Upper lobe of right lung (tissue), 1 donor: ENCODE measurements around the gene TMEM126B. TPM values are rescaled to one million over a fixed set of nuclear protein-coding genes. Genes with fewer than 3 reads are reported as not detected.
"Not testable (repeated sequence)": the region's sequence is repeated elsewhere in the genome, so short reads cannot be mapped to it uniquely, and the experiment has no call there.

ENCODE experiments used
- ATAC-seq: fragments of 200-7000 bp; cut with Tn5 transposase; one replicate; pipeline ENCODE4 v1.9.1; 2020; ENCODE audit warnings: mild to moderate bottlenecking, moderate library complexity
- DNase-seq: peaks from one replicate; pipeline ENCODE4 v3.0.0-alpha.2; 2020
- H3K27ac ChIP-seq: fragments of 200-600 bp; one replicate; pipeline ENCODE4 v1.8.0; 2022
- H3K27me3 ChIP-seq: fragments of 200-600 bp; one replicate; pipeline ENCODE4 v1.8.0; 2022; ENCODE audit warnings: mild to moderate bottlenecking
- H3K36me3 ChIP-seq: fragments of 200-600 bp; one replicate; pipeline ENCODE4 v1.8.0; 2022
- H3K4me1 ChIP-seq: fragments of 200-600 bp; one replicate; pipeline ENCODE4 v1.8.0; 2022
- H3K4me3 ChIP-seq: fragments of 200-600 bp; one replicate; pipeline ENCODE4 v1.8.0; 2022; ENCODE audit warnings: mild to moderate bottlenecking
- H3K9me3 ChIP-seq: fragments of 200-600 bp; one replicate; pipeline ENCODE4 v1.8.0; 2022
- intact Hi-C: fragments of 100-400 bp; cut with DNase I; formaldehyde crosslinking; loops from one replicate; pipeline ENCODE4 v1.11.0; 2022
- total RNA-seq: library from RNA; stranded (reverse); fragmentation: NEBNext Ultra II Directional; extraction: Animal tissue kit (Norgen Biotek cat#: 25700); gene quantifications from one replicate; pipeline ENCODE4 v1.2.1, GENCODE V29; 2021
- TF ChIP-seq, protein P1 (sequence below): fragments of 200-600 bp; IDR thresholded peaks from one replicate; pipeline ENCODE4 v1.8.0; 2022; ENCODE audit warnings: antibody characterized with exemption
- donor health status: DM: no; HTN: yes; CAD: no; lungs with severe emphysema.

TMEM126B gene
- total RNA-seq, 1 donor from 2014 or later = 45.2 TPM

- ATAC-seq (no peak), DNase-seq (no peak)
- TF ChIP-seq, protein P1, sequence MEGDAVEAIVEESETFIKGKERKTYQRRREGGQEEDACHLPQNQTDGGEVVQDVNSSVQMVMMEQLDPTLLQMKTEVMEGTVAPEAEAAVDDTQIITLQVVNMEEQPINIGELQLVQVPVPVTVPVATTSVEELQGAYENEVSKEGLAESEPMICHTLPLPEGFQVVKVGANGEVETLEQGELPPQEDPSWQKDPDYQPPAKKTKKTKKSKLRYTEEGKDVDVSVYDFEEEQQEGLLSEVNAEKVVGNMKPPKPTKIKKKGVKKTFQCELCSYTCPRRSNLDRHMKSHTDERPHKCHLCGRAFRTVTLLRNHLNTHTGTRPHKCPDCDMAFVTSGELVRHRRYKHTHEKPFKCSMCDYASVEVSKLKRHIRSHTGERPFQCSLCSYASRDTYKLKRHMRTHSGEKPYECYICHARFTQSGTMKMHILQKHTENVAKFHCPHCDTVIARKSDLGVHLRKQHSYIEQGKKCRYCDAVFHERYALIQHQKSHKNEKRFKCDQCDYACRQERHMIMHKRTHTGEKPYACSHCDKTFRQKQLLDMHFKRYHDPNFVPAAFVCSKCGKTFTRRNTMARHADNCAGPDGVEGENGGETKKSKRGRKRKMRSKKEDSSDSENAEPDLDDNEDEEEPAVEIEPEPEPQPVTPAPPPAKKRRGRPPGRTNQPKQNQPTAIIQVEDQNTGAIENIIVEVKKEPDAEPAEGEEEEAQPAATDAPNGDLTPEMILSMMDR = no peak
- intact Hi-C loops = no loop called here
- Histone ChIP-seq H3K4me1 (peaks cover 14% of the 10 kb centered on the region), H3K36me3 (peaks cover 56% of the 10 kb centered on the region), H3K27me3 (no peaks in the 10 kb centered on the region), H3K9me3 (no peaks in the 10 kb centered on the region), H3K27ac (no peak overlapping the region), H3K4me3 (no peak overlapping the region)
Measured at GRCh38 chr11:85652786-85653447, 24.5 kb downstream of the TMEM126B start.

- peaks cover 69% of the 10 kb centered on the region for H3K36me3 ChIP-seq
- H3K27me3 ChIP-seq, H3K27ac ChIP-seq, H3K9me3 ChIP-seq, DNase-seq, ATAC-seq, intact Hi-C loops, H3K4me3 ChIP-seq: not testable (repeated sequence)
- H3K4me1 ChIP-seq = peaks cover 11% of the 10 kb centered on the region
Measured at GRCh38 chr11:85654343-85654742, 25.9 kb downstream of the TMEM126B start.

GRCh38 chr11:85656777-85657176, 28.4 kb downstream of the TMEM126B start:
- Histone ChIP-seq H3K27ac (no peak overlapping the region), H3K36me3 (peaks cover 82% of the 10 kb centered on the region), H3K4me3 (no peak overlapping the region), H3K27me3 (no peaks in the 10 kb centered on the region), H3K9me3 (no peaks in the 10 kb centered on the region), H3K4me1 (peaks cover 33% of the 10 kb centered on the region)
- intact Hi-C loops = no loop called here
- TF ChIP-seq, protein P1 = no peak
- DNase-seq (no peak), ATAC-seq (no peak)

DNA sequence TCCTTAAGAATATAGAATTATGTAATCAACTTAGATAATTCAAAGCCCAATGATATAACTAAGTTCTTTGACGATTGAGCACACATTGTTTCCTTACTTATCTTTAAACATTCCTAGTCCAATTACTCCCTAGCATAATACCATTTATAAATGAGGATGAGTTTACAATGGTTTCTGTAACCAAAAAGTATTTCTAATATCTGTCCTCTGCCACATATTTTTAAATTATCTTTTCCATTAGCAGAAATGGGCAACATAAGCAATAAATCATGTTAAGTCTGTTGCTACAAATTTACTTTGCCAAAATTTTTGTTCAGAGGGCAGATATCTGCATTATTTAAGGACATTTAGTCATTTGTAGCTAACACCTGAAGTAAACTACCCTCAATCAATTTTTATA, 29.8 kb downstream of the TMEM126B start:
- TF ChIP-seq, protein P1 = no peak
- ATAC-seq (no peak), DNase-seq (no peak)
- Histone ChIP-seq H3K27ac (no peak overlapping the region), H3K36me3 (peaks cover 90% of the 10 kb centered on the region), H3K4me3 (no peak overlapping the region), H3K4me1 (peaks cover 45% of the 10 kb centered on the region), H3K27me3 (no peaks in the 10 kb centered on the region), H3K9me3 (no peaks in the 10 kb centered on the region)
- intact Hi-C loops = no loop called here

DNA sequence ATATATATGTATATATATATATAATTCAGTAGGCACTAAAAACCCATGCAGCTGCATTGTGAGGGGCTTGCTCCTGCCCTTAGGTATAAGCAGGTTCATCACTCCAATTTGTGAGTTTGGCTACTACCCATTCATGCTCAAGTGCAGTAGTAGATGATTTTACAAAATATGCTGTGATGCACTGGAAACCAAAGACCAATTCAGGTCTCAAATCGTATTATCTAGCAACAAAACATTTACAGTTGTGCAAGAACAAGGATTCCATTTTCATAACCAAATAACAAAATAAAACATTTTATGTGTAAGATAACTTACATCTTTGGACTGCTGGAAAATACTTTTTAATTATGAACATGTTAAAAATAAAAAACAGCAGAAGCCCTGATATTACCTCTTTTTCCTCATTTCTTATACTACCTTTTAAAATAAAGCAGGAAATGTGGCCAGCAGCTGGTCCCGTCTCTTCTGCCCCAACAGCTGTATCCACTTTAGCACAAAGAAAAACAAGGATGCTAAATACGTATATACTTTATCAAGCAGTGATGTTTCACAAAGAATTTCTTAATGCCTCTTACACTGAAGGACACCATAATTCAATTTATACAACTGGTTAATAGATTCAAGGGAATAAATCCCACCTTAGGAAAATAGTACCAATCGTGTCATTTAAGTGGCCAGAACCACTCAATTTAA, 33.7 kb downstream of the TMEM126B start:
- no peak overlapping the region for H3K27ac ChIP-seq

More for the DNA sequence above, 33.7 kb downstream of the TMEM126B start:
- Histone ChIP-seq H3K4me1 (peaks cover 45% of the 10 kb centered on the region), H3K4me3 (peak overlapping the region; percentile 94), H3K27me3 (no peaks in the 10 kb centered on the region), H3K36me3 (peaks cover 54% of the 10 kb centered on the region), H3K9me3 (no peaks in the 10 kb centered on the region)
- intact Hi-C loops = no loop called here
- ATAC-seq (no peak), DNase-seq (no peak)
- TF ChIP-seq, protein P1 = no peak
